ENCODE measurements around the gene FAM47E. TPM values are rescaled to one million over a fixed set of nuclear protein-coding genes. Genes with fewer than 3 reads are reported as not detected.

The FAM47E gene
- total RNA-seq, 1 donor from 2014 or later = not detected

DNA sequence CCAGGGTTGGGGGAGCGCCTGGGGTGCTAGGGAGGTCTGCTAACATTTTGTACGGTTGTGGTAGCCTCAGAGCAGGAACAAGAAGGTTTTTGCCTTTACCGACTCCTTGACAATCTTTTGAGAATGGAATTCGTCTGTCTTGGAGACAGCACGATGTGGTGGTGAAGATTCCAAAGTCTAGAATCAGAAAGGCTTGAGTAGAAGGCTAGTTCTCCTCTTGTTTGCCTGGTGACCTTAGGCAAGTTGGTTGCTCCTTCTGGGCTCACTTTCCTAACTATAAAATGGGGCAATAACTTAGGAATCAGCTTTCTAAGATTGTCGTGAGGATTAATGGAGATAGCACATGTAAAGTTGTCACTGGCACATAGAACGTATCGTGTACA lies 741 bp downstream of the FAM47E start:
- Mint-ChIP-seq H3K9me3 (no peaks in the 10 kb centered on the region), H3K27ac (no peak overlapping the region), H3K4me3 (no peak overlapping the region), H3K4me1 (peaks cover 6% of the 10 kb centered on the region), H3K27me3 (peaks cover 56% of the 10 kb centered on the region), H3K36me3 (ENCODE audit: low read depth) (no peaks in the 10 kb centered on the region)
- POLR2A ChIA-PET = no interaction called here
- TF ChIP-seq, protein P1, sequence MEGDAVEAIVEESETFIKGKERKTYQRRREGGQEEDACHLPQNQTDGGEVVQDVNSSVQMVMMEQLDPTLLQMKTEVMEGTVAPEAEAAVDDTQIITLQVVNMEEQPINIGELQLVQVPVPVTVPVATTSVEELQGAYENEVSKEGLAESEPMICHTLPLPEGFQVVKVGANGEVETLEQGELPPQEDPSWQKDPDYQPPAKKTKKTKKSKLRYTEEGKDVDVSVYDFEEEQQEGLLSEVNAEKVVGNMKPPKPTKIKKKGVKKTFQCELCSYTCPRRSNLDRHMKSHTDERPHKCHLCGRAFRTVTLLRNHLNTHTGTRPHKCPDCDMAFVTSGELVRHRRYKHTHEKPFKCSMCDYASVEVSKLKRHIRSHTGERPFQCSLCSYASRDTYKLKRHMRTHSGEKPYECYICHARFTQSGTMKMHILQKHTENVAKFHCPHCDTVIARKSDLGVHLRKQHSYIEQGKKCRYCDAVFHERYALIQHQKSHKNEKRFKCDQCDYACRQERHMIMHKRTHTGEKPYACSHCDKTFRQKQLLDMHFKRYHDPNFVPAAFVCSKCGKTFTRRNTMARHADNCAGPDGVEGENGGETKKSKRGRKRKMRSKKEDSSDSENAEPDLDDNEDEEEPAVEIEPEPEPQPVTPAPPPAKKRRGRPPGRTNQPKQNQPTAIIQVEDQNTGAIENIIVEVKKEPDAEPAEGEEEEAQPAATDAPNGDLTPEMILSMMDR (IDR thresholded peaks at IDR 0.05) = no peak
- CTCF ChIA-PET = interaction anchor here (1.3 kb wide), 1 partner anchor 72 kb away, joined by 5 read pairs; no protein-coding TSS in a partner anchor
- intact Hi-C loops (cut with micrococcal nuclease) = loop anchor here (5.0 kb wide), 2 partner anchors 70 to 250 kb away; no protein-coding TSS in a partner anchor
- DNase-seq (no peak), ATAC-seq (ENCODE audit: low read depth) (no peak)

DNA sequence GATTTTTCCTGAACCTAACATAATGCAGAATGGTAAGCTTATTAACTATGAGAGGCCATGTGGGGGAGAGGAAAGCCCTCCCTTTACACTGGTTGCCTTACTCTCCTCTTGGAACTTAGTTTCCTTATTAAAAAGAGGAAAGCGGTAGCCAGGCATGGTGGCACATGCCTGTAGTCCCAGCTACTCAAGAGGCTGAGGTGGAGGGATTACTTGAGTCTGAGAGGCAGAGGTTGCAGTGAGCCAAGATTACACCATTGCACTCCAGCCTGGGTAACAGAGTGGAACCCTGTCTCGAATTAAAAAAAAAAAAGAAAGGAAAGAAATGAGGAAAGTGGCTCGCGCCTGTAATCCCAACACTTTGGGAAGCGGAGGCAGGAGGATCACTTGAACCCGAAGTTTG lies 2.0 kb downstream of the FAM47E start:
- H3K27me3 Mint-ChIP-seq = peaks cover 49% of the 10 kb centered on the region
- intact Hi-C loops (cut with micrococcal nuclease) = loop anchor here (5.0 kb wide), 2 partner anchors 71 to 249 kb away; no protein-coding TSS in a partner anchor

DNA sequence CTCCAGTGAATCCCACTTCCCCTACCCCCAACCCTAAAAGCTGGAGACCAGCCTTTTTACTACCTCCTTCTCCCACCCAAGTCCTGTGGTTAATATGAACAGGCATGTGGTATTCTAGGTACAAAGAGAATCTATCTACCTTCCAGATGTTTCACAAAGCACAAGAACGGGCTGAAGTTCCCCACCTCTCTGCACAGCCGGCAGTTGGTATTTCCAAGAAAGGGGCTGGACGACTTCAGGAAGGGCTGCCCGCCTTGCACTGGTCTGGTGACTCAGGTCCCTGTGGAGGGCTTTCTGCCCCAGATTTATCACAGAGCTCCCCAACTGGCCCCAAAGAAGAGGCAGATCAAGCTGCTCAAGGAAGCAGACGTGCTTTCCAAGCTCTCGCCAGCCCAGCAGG lies 4.5 kb downstream of the FAM47E start:
- ChIA-PET POLR2A (no interaction called here), CTCF (no interaction called here)
- Mint-ChIP-seq H3K36me3 (ENCODE audit: low read depth) (no peaks in the 10 kb centered on the region), H3K4me3 (no peak overlapping the region), H3K9me3 (no peaks in the 10 kb centered on the region), H3K4me1 (peaks cover 4% of the 10 kb centered on the region), H3K27me3 (peaks cover 34% of the 10 kb centered on the region), H3K27ac (no peak overlapping the region)
- ATAC-seq (ENCODE audit: low read depth) (no peak), DNase-seq (no peak)
- intact Hi-C loops (cut with micrococcal nuclease) = no loop called here
- TF ChIP-seq, protein P1 (IDR thresholded peaks at IDR 0.05) = no peak

More for the DNA sequence above, 2.0 kb downstream of the FAM47E start:
- CTCF ChIA-PET = no interaction called here
- POLR2A ChIA-PET = no interaction called here
- DNase-seq = no peak
- ATAC-seq (ENCODE audit: low read depth) = no peak
- TF ChIP-seq, protein P1 (IDR thresholded peaks at IDR 0.05) = no peak
- no peak overlapping the region for H3K4me3 Mint-ChIP-seq
- H3K36me3 Mint-ChIP-seq (ENCODE audit: low read depth) = no peaks in the 10 kb centered on the region
- H3K4me1 Mint-ChIP-seq = peaks cover 6% of the 10 kb centered on the region
- no peak overlapping the region for H3K27ac Mint-ChIP-seq
- H3K9me3 Mint-ChIP-seq = no peaks in the 10 kb centered on the region

DNA sequence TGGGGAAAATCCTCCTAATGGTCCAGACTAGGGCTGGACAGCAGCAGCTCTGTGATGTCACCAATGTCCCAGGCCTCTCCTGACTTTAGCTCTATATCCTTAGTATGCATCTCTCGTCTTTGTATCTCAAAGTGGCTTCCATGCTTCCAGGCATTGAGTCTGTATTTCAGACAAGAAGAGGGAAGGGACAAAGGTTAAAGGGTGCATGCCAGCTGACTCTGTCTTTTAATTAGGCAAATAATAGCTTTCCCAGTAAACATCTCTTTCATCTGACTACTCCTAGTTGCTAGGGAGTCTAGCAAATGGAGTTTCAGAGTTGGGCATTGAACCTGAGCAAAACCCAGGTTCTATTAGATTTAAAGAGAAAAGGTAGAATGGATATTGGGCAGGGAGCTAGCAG lies 5.4 kb downstream of the FAM47E start:
- DNase-seq (no peak), ATAC-seq (ENCODE audit: low read depth) (no peak)
- H3K4me3 Mint-ChIP-seq = no peak overlapping the region
- ChIA-PET CTCF (interaction anchor here (1.4 kb wide), 1 partner anchor 77 kb away, joined by 3 read pairs; no protein-coding TSS in a partner anchor), POLR2A (no interaction called here)
- no peaks in the 10 kb centered on the region for H3K4me1 Mint-ChIP-seq
- no peaks in the 10 kb centered on the region for H3K9me3 Mint-ChIP-seq
- H3K27me3 Mint-ChIP-seq = peaks cover 32% of the 10 kb centered on the region
- TF ChIP-seq, protein P1 (IDR thresholded peaks at IDR 0.05) = no peak
- intact Hi-C loops (cut with micrococcal nuclease) = no loop called here
- H3K36me3 Mint-ChIP-seq (ENCODE audit: low read depth) = no peaks in the 10 kb centered on the region
- H3K27ac Mint-ChIP-seq = no peak overlapping the region

DNA sequence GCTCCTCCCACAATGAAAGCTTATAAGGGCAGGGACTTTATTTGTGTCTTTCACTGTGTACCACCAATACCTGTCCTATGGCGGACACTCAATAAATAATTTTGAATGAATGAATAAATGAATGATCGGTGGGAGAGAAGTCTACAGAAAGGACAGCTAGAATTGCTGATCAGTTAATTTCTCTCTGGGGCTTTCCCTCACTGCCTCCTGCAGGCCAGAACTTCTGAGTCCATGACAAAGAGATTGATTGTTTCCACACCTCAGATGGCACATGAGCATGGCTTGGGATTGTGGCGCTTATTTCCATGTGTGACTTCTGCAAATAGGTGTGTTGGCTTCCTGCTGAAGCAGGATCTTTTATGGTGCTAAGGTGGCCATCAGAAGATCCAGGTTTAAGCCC lies 6.3 kb downstream of the FAM47E start:
- ChIA-PET POLR2A (no interaction called here), CTCF (interaction anchor here (1.4 kb wide), 1 partner anchor 78 kb away, joined by 3 read pairs; no protein-coding TSS in a partner anchor)
- Mint-ChIP-seq H3K27me3 (peaks cover 24% of the 10 kb centered on the region), H3K27ac (no peak overlapping the region), H3K4me1 (no peaks in the 10 kb centered on the region), H3K9me3 (no peaks in the 10 kb centered on the region), H3K36me3 (ENCODE audit: low read depth) (no peaks in the 10 kb centered on the region), H3K4me3 (no peak overlapping the region)
- ATAC-seq (ENCODE audit: low read depth) = no peak
- no peak for DNase-seq
- TF ChIP-seq, protein P1 (IDR thresholded peaks at IDR 0.05) = no peak
- intact Hi-C loops (cut with micrococcal nuclease) = no loop called here
